Measurements from ENCODE around the gene HERC2. TPM values are rescaled to one million over a fixed set of nuclear protein-coding genes. Genes with fewer than 3 reads are reported as not detected.

Gene HERC2
- total RNA-seq, 4 donors from 2014 or later: 74.1 to 106 (median 88.7) TPM

DNA sequence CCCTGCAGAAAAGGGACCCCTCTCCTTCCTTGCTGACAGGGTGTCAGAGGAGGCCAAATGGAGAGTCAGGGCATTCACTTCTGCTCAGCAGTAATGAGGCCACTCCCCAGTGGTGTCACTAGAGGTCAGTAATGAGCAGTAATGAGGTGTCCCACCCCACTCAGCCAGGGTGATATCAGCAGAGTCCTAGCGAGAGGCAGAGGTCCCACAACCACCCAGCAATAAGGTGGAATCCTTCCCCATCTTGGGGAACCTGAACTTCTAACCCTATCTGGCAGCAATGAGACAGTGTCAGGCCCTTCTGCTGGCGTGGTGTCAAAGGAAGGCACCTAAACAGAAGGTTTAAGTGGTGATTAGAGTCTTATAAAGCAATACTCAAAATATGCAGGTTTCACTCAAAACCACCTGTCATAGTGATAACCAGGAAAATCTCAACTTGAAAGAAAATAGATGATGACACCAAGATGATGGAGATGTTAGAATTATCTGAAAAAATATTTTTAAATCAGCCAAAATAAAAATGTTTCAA is 235.7 kb downstream of the HERC2 start:
- TF ChIP-seq, protein P1, sequence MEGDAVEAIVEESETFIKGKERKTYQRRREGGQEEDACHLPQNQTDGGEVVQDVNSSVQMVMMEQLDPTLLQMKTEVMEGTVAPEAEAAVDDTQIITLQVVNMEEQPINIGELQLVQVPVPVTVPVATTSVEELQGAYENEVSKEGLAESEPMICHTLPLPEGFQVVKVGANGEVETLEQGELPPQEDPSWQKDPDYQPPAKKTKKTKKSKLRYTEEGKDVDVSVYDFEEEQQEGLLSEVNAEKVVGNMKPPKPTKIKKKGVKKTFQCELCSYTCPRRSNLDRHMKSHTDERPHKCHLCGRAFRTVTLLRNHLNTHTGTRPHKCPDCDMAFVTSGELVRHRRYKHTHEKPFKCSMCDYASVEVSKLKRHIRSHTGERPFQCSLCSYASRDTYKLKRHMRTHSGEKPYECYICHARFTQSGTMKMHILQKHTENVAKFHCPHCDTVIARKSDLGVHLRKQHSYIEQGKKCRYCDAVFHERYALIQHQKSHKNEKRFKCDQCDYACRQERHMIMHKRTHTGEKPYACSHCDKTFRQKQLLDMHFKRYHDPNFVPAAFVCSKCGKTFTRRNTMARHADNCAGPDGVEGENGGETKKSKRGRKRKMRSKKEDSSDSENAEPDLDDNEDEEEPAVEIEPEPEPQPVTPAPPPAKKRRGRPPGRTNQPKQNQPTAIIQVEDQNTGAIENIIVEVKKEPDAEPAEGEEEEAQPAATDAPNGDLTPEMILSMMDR (IDR thresholded peaks at IDR 0.05): peak in 4 of 5 experiments; percentile 21 to 58 (median 32)
- TF ChIP-seq POLR2A (IDR thresholded peaks at IDR 0.05): no peak
- TF ChIP-seq EP300 (IDR thresholded peaks at IDR 0.05): no peak
- Histone ChIP-seq H3K4me1 (no peaks in the 10 kb centered on the region), H3K9me3 (peaks cover 0 to 36% (median 2%) of the 10 kb centered on the region in 4 donors), H3K36me3 (no peaks in the 10 kb centered on the region), H3K27me3 (no peaks in the 10 kb centered on the region), H3K27ac (no peak overlapping the region), H3K4me3 (no peak overlapping the region)
- WGBS, 2 donors: 13 to 38% methylated on average over 2 of the region's 2 CpGs
- DNase-seq (ENCODE audit: low spot score in 2 of 2): peak in 1 of 2 donors; percentile 32

GRCh38 chr15:28085489-28086174 is 236.3 kb downstream of the HERC2 start:
- H3K4me1 ChIP-seq: no peaks in the 10 kb centered on the region
- TF ChIP-seq POLR2A (IDR thresholded peaks at IDR 0.05): no peak
- TF ChIP-seq, protein P1 (IDR thresholded peaks at IDR 0.05): no peak
- no peak for DNase-seq (ENCODE audit: low spot score in 2 of 2)
- H3K9me3 ChIP-seq: peaks cover 0 to 30% (median 0%) of the 10 kb centered on the region in 4 donors
- H3K36me3 ChIP-seq: no peaks in the 10 kb centered on the region
- no peak overlapping the region for H3K4me3 ChIP-seq
- no peak overlapping the region for H3K27ac ChIP-seq
- no peaks in the 10 kb centered on the region for H3K27me3 ChIP-seq
- WGBS, 2 donors: 69 to 73% methylated on average over 4 of the region's 4 CpGs

- H3K27ac ChIP-seq: no peak overlapping the region
- 55% methylated on average over 3 of the region's 3 CpGs; no CpG with 5 or more reads in 1 of the 2 donors for WGBS, 2 donors
- H3K27me3 ChIP-seq: no peaks in the 10 kb centered on the region
- no peak for TF ChIP-seq POLR2A (IDR thresholded peaks at IDR 0.05)
- TF ChIP-seq, protein P1 (IDR thresholded peaks at IDR 0.05): no peak
- no peak for TF ChIP-seq EP300 (IDR thresholded peaks at IDR 0.05)
- no peak for DNase-seq (ENCODE audit: low spot score in 2 of 2)
- no peaks in the 10 kb centered on the region for H3K4me1 ChIP-seq
- no peaks in the 10 kb centered on the region for H3K36me3 ChIP-seq
- peaks cover 0 to 22% (median 0%) of the 10 kb centered on the region in 4 donors for H3K9me3 ChIP-seq
- H3K4me3 ChIP-seq: no peak overlapping the region
Observed at GRCh38 chr15:28084547-28084946, 237.4 kb downstream of the HERC2 start.

- Histone ChIP-seq H3K27ac (no peak overlapping the region), H3K9me3 (peaks cover 0 to 12% (median 0%) of the 10 kb centered on the region in 4 donors), H3K36me3 (no peaks in the 10 kb centered on the region), H3K27me3 (no peaks in the 10 kb centered on the region), H3K4me1 (no peaks in the 10 kb centered on the region), H3K4me3 (no peak overlapping the region)
- no peak for DNase-seq (ENCODE audit: low spot score in 2 of 2)
- 66 to 78% methylated on average over 11 of the region's 11 CpGs for WGBS, 2 donors
- TF ChIP-seq, protein P1 (IDR thresholded peaks at IDR 0.05): no peak
- TF ChIP-seq POLR2A (IDR thresholded peaks at IDR 0.05) (no peak), EP300 (IDR thresholded peaks at IDR 0.05) (no peak)
Observed at GRCh38 chr15:28082891-28083684, 238.9 kb downstream of the HERC2 start.

DNA sequence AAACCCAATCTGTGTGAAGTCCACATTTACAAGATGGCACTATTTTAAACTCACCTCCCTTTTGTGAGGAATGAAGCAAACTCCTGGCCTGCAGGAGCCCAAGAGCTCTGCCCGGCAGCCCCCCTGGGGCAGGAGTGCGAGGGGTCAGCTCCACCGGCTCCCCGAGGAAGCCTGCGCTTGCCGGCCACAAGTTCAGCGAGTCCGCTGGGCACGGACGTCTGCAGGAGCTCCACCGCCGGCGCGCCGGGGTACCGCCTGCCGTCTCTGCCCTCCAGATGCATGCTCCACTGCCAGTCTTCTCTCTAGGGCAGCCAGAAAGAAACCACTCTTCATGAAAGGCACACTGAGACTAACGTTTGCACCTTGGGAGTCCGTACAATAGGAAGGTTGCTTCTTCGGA is 240.4 kb downstream of the HERC2 start:
- WGBS, 2 donors: 97 to 99% methylated on average over 20 of the region's 20 CpGs
- no peak overlapping the region for H3K4me3 ChIP-seq
- H3K27me3 ChIP-seq: no peaks in the 10 kb centered on the region
- TF ChIP-seq, protein P1 (IDR thresholded peaks at IDR 0.05): no peak
- TF ChIP-seq EP300 (IDR thresholded peaks at IDR 0.05): no peak
- TF ChIP-seq POLR2A (IDR thresholded peaks at IDR 0.05): no peak
- DNase-seq (ENCODE audit: low spot score in 2 of 2): no peak
- no peak overlapping the region for H3K27ac ChIP-seq
- H3K9me3 ChIP-seq: peaks cover 0 to 6% (median 0%) of the 10 kb centered on the region in 4 donors
- no peaks in the 10 kb centered on the region for H3K4me1 ChIP-seq
- no peaks in the 10 kb centered on the region for H3K36me3 ChIP-seq

All from tibial nerve (tissue), 4 donors.